H1 (cell line): ENCODE measurements around the gene SMIM35. TPM values are rescaled to one million over a fixed set of nuclear protein-coding genes. Genes with fewer than 3 reads are reported as not detected.

ENCODE experiments used
- CTCF ChIA-PET: fragments of 300-600 bp; sonication (Branson Sonifier 250); formaldehyde crosslinking; loops from one replicate; lab custom pipeline; 2021; ENCODE audit not compliant: partially characterized antibody; lab: Charles Lee
- POLR2A ChIA-PET: fragments of 300-600 bp; sonication (Branson Sonifier 250); formaldehyde crosslinking; loops from one replicate; lab custom pipeline; 2021; ENCODE audit warnings: inconsistent platforms; ENCODE audit not compliant: partially characterized antibody; lab: Charles Lee
- DNase-seq, 2 experiments: peaks; one replicate each; pipeline versions ENCODE4 v3.0.0 to v3.0.0-alpha.2; 2010 to 2022; ENCODE audit warnings: low spot score in 2 of 2, low read depth in 1 of 2, mixed read lengths in 1 of 2
- FAIRE-seq: peaks from 2 replicates; lab custom pipeline; 2011; peaks lifted over from hg19 to GRCh38; lab: Jason Lieb, UNC
- H2AFZ ChIP-seq: 2 replicates; pipeline ENCODE4 v1.8.1; 2012; ENCODE audit warnings: low read length, inconsistent platforms
- H2AK5ac ChIP-seq: 2 replicates; pipeline ENCODE4 v1.6.1; 2013; ENCODE audit warnings: low read depth, low read length
- H2BK120ac ChIP-seq: replicated peaks from 2 replicates; pipeline ENCODE3; 2013; ENCODE audit warnings: low read depth, low read length, inconsistent platforms
- H2BK12ac ChIP-seq: 2 replicates; pipeline ENCODE4 v1.6.1; 2013; ENCODE audit warnings: low read depth, low read length
- H2BK15ac ChIP-seq: 2 replicates; pipeline ENCODE4 v1.6.1; 2013; ENCODE audit warnings: low read length
- H2BK20ac ChIP-seq: 2 replicates; pipeline ENCODE4 v1.6.1; 2013; ENCODE audit warnings: low read length
- H2BK5ac ChIP-seq: 2 replicates; pipeline ENCODE4 v1.6.1; 2013; ENCODE audit warnings: low read depth, low read length
- H3K14ac ChIP-seq: 2 replicates; pipeline ENCODE4 v1.6.1; 2013; ENCODE audit warnings: inconsistent platforms; ENCODE audit not compliant: insufficient read length
- H3K18ac ChIP-seq: 2 replicates; pipeline ENCODE4 v1.6.1; 2013; ENCODE audit warnings: low read length; ENCODE audit errors: extremely low read depth
- H3K23ac ChIP-seq: 2 replicates; pipeline ENCODE4 v1.6.1; 2013; ENCODE audit warnings: inconsistent platforms; ENCODE audit not compliant: insufficient read length
- H3K23me2 ChIP-seq: 2 replicates; pipeline ENCODE4 v1.6.1; 2013; ENCODE audit warnings: low read depth, low read length
- H3K27ac ChIP-seq: 2 replicates; pipeline ENCODE4 v1.6.1; 2011; ENCODE audit warnings: low read depth, low read length, inconsistent platforms
- H3K27me3 ChIP-seq, 4 experiments: replicated peaks in 1 of 4; 1 replicate in 1 of 4; 2 replicates in 3 of 4; pipeline versions ENCODE4 v1.6.1 to v1.8.1; 2011 to 2013; ENCODE audit warnings: low read length in 3 of 4, mild to moderate bottlenecking in 3 of 4, inconsistent platforms in 2 of 4, mixed read lengths in 2 of 4, moderate library complexity in 1 of 4; ENCODE audit not compliant: control insufficient read depth in 3 of 4, insufficient read depth in 3 of 4; ENCODE audit errors: extremely low read depth in 1 of 4
- H3K36me3 ChIP-seq, 4 experiments: 2 replicates each; pipeline versions ENCODE4 v1.6.1 to v1.8.1; 2011 to 2013; ENCODE audit warnings: mild to moderate bottlenecking in 4 of 4, low read length in 3 of 4, moderate library complexity in 2 of 4, control low read depth in 1 of 4, inconsistent platforms in 1 of 4; ENCODE audit not compliant: insufficient read depth in 4 of 4, control insufficient read depth in 2 of 4
- H3K4ac ChIP-seq: replicated peaks from 2 replicates; pipeline ENCODE3; 2013; ENCODE audit warnings: low read length, low read depth, mixed read lengths, inconsistent platforms; ENCODE audit not compliant: insufficient read length
- H3K4me1 ChIP-seq, 4 experiments: replicated peaks in 1 of 4; 1 replicate in 1 of 4; 2 replicates in 3 of 4; pipeline versions ENCODE4 v1.6.1 to v1.8.1; 2011 to 2013; ENCODE audit warnings: low read length in 3 of 4, inconsistent platforms in 2 of 4, mixed read lengths in 1 of 4; ENCODE audit not compliant: insufficient read depth in 4 of 4, control insufficient read depth in 3 of 4
- H3K4me2 ChIP-seq, 2 experiments: 2 replicates each; pipeline versions ENCODE4 v1.6.1 to v1.8.1; 2011 to 2013; ENCODE audit warnings: low read depth in 2 of 2, low read length in 2 of 2, control low read depth in 1 of 2, inconsistent platforms in 1 of 2, mild to moderate bottlenecking in 1 of 2; ENCODE audit not compliant: insufficient read depth in 1 of 2
- H3K4me3 ChIP-seq, 4 experiments: fragments of 200-600, 300-600 bp in 1 of 4; sonication (generic), shearing (Covaris generic), sonication (Bioruptor Twin) in 1 of 4; 2 replicates each; pipeline versions ENCODE4 v1.5.1 to v1.8.1; 2011 to 2016; ENCODE audit warnings: low read length in 4 of 4, low read depth in 3 of 4, control low read depth in 2 of 4, inconsistent platforms in 2 of 4, mild to moderate bottlenecking in 2 of 4, mixed read lengths in 1 of 4, moderate library complexity in 1 of 4; ENCODE audit not compliant: insufficient read depth in 2 of 4; ENCODE audit errors: extremely low read depth in 1 of 4
- H3K56ac ChIP-seq: replicated peaks from 2 replicates; pipeline ENCODE3; 2013; ENCODE audit warnings: low read depth, mild to moderate bottlenecking, mixed read lengths, low read length, inconsistent platforms; ENCODE audit not compliant: insufficient read length
- H3K79me1 ChIP-seq: 2 replicates; pipeline ENCODE4 v1.6.1; 2013; ENCODE audit warnings: low read depth, low read length, control low read depth
- H3K79me2 ChIP-seq, 2 experiments: 2 replicates each; pipeline versions ENCODE4 v1.6.1 to v1.8.1; 2012 to 2013; ENCODE audit warnings: low read length in 2 of 2, mild to moderate bottlenecking in 2 of 2, inconsistent platforms in 1 of 2; ENCODE audit not compliant: insufficient read depth in 2 of 2, control insufficient read depth in 1 of 2
- H3K9ac ChIP-seq, 4 experiments: replicated peaks in 1 of 4; 1 replicate in 1 of 4; 2 replicates in 3 of 4; pipeline versions ENCODE4 v1.6.1 to v1.8.1; 2011 to 2013; ENCODE audit warnings: low read depth in 3 of 4, low read length in 3 of 4, control low read depth in 2 of 4, mild to moderate bottlenecking in 2 of 4, moderate library complexity in 2 of 4, inconsistent platforms in 1 of 4; ENCODE audit errors: extremely low read depth in 1 of 4
- H3K9me3 ChIP-seq, 2 experiments: 2 replicates each; pipeline versions ENCODE4 v1.6.1 to v1.8.1; 2012 to 2013; ENCODE audit warnings: mild to moderate bottlenecking in 2 of 2, moderate library complexity in 2 of 2, control low read depth in 1 of 2, inconsistent platforms in 1 of 2, low read depth in 1 of 2, low read length in 1 of 2, mixed read lengths in 1 of 2; ENCODE audit not compliant: insufficient read depth in 2 of 2
- H4K20me1 ChIP-seq, 2 experiments: replicated peaks in 1 of 2; 2 replicates each; pipeline versions ENCODE3 to v1.8.1; 2011 to 2013; ENCODE audit warnings: inconsistent platforms in 2 of 2, low read length in 2 of 2, mild to moderate bottlenecking in 1 of 2; ENCODE audit not compliant: insufficient read depth in 2 of 2, control insufficient read depth in 1 of 2
- H4K5ac ChIP-seq: 2 replicates; pipeline ENCODE4 v1.6.1; 2013; ENCODE audit warnings: low read length, low read depth, mixed read lengths, inconsistent platforms; ENCODE audit not compliant: insufficient read length
- H4K8ac ChIP-seq: 2 replicates; pipeline ENCODE4 v1.8.0; 2013; ENCODE audit warnings: mild to moderate bottlenecking, moderate library complexity, low read length, inconsistent platforms; ENCODE audit not compliant: insufficient read depth; ENCODE audit errors: extremely low read depth
- H4K91ac ChIP-seq: replicated peaks from 2 replicates; pipeline ENCODE3; 2013; ENCODE audit warnings: low read length, mixed read lengths, inconsistent platforms; ENCODE audit not compliant: insufficient read length
- BACH1 ChIP-seq: IDR thresholded peaks from 2 replicates; pipeline ENCODE4 v1.6.1; 2012; ENCODE audit warnings: low read length, improper control_type of control experiment
- EZH2 ChIP-seq: fragments of 200-600 bp; sonication (generic); IDR thresholded peaks from 2 replicates; pipeline ENCODE4 v1.7.1; 2012; ENCODE audit warnings: low read depth, mild to moderate bottlenecking, moderate library complexity, low read length, inconsistent platforms; ENCODE audit not compliant: severe bottlenecking
- FOSL1 ChIP-seq: IDR thresholded peaks from 2 replicates; pipeline ENCODE4 v1.6.1; 2011; ENCODE audit warnings: mild to moderate bottlenecking, low read depth, low read length, moderate library complexity; ENCODE audit not compliant: insufficient read depth
- JUN ChIP-seq: IDR thresholded peaks from 2 replicates; pipeline ENCODE4 v1.6.1; 2011; ENCODE audit warnings: low read depth, mild to moderate bottlenecking, improper control_type of control experiment, low read length
- JUND ChIP-seq: IDR thresholded peaks from 2 replicates; pipeline ENCODE4 v1.6.1; 2011; ENCODE audit warnings: mild to moderate bottlenecking, improper control_type of control experiment, low read length
- KDM5A ChIP-seq: fragments of 200-600 bp; IDR thresholded peaks from 2 replicates; pipeline ENCODE4 v1.7.1; 2012; ENCODE audit warnings: mild to moderate bottlenecking, low read length, inconsistent platforms, mixed read lengths
- SUZ12 ChIP-seq: fragments of 200-600 bp; sonication (generic); IDR thresholded peaks from 2 replicates; pipeline ENCODE4 v1.6.1; 2012; ENCODE audit warnings: mild to moderate bottlenecking, inconsistent platforms, low read length, moderate library complexity, mixed read lengths
- WGBS, 2 experiments: shearing (Covaris generic) in 1 of 2; methylation state at CpG; one replicate each; pipeline versions ENCODE4 v1.1.6 to v1.1.7; 2013 to 2015; ENCODE audit warnings: low lambda C conversion rate in 2 of 2, mixed read lengths in 2 of 2, inconsistent platforms in 1 of 2, low coverage in 1 of 2, missing lambda C conversion rate in 1 of 2; ENCODE audit not compliant: insufficient replicate concordance in 2 of 2, insufficient coverage in 1 of 2, insufficient read length in 1 of 2; ENCODE audit errors: extremely low coverage in 1 of 2, missing lambda C conversion rate in 1 of 2; 5-methylcytosine and 5-hydroxymethylcytosine counted together
- polyA plus RNA-seq, 7 experiments: library from polyadenylated mRNA; depleted of rRNA in 3 of 7; stranded (reverse) in 5 of 7; unstranded in 2 of 7; fragments of >200 nt in 5 of 7; fragments of 200-250 nt in 2 of 7; gene quantifications; 1 replicate in 5 of 7; 2 replicates in 1 of 7; 4 replicates in 1 of 7; pipeline versions ENCODE4 v1.2.1 to v1.2.3, GENCODE V29; 2011 to 2013; ENCODE audit warnings: missing spikeins in 2 of 7, mixed read lengths in 2 of 7
- total RNA-seq: library from RNA; stranded (reverse); fragmentation: NEBNext Ultra II Directional; extraction: Animal tissue kit (Norgen Biotek cat#: 25700); gene quantifications from 2 replicates; pipeline ENCODE4 v1.2.1, GENCODE V29; 2021

SMIM35 gene
- total and polyA plus RNA-seq, 2 of the 8 experiments (the other 6 are each of a cell fraction or from before 2014, with no cell fraction given): not detected

DNA sequence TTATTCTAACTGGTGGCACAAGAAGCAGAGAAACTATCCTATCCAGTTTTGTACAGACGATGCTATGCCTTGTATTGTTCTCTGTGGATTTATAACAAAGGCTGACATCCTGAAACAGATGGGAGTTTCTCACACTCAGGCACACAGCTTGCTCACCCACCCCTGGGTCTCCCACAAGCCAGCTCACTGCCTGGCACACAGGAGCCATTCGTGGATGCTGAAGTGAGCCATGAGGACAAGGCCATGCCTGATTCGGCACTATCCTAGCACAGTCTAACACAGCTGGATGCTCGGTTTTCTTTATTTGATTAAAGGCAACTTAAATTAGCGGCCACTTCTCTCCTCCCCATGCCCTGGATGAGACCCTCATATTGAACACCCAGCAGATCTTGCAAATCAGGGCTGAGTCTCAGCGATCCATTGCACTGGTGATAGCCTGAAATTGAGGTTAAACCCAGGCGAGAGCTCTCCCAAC lies 35.6 kb downstream of the SMIM35 start:
- FAIRE-seq: no peak

More for the DNA sequence above, 35.6 kb downstream of the SMIM35 start:
- Histone ChIP-seq H3K14ac (no peak overlapping the region), H3K9ac (no peak overlapping the region), H3K79me1 (no peaks in the 10 kb centered on the region), H3K36me3 (no peaks in the 10 kb centered on the region), H3K4ac (no peak overlapping the region), H3K23me2 (0 out of 2 replicates have a peak, but pooled peaks cover 2% of the 10 kb centered on the region), H4K5ac (no peak overlapping the region), H2BK20ac (no peak overlapping the region), H3K9me3 (no peaks in the 10 kb centered on the region), H2AK5ac (no peak overlapping the region), H2AFZ (no peak overlapping the region), H3K4me3 (no peak overlapping the region), H2BK5ac (no peak overlapping the region), H3K23ac (no peak overlapping the region), H3K79me2 (no peaks in the 10 kb centered on the region), H3K56ac (no peak overlapping the region), H2BK15ac (no peak overlapping the region), H3K27ac (no peak overlapping the region), H4K20me1 (no peaks in the 10 kb centered on the region), H3K4me1 (no peaks in the 10 kb centered on the region; a peak in 1 of 7 replicates), H4K91ac (no peak overlapping the region), H3K18ac (no peak overlapping the region), H3K27me3 (no peaks in the 10 kb centered on the region), H2BK120ac (no peak overlapping the region), H2BK12ac (no peak overlapping the region), H4K8ac (no peak overlapping the region), H3K4me2 (no peak overlapping the region)
- CTCF ChIA-PET: interaction anchor here (0.7 to 9.0 kb wide), 9 partner anchors 14 to 275 kb away, joined by 3 to 134 read pairs (median 11); partner anchors contain the start of gene FXYD2
- TF ChIP-seq JUN (no peak), KDM5A (no peak), JUND (no peak), EZH2 (no peak), SUZ12 (no peak), FOSL1 (no peak), BACH1 (no peak)
- POLR2A ChIA-PET: interaction anchor here (0.7 to 1.6 kb wide), 2 partner anchors 30 to 208 kb away, joined by 3 to 4 read pairs; no protein-coding TSS in a partner anchor
- no peak for DNase-seq
- 73% methylated on average over 7 of the region's 7 CpGs; no CpG with 5 or more reads in 1 of the 2 experiments for WGBS, 2 experiments
